Activated CD8-positive, alpha-beta T cell treated with anti-CD3 and anti-CD28 coated beads for 36 hours (primary cell): ENCODE results near the gene TTR. TPM values are rescaled to one million over a fixed set of nuclear protein-coding genes. Genes with fewer than 3 reads are reported as not detected.

Source experiments
- ATAC-seq: fragments of 200-7000 bp; cut with Tn5 transposase; one replicate; pipeline ENCODE4 v1.10.0; 2021; ENCODE audit warnings: mild to moderate bottlenecking, moderate library complexity
- CTCF ChIA-PET: fragments of 350-600 bp; sonication (Branson Sonifier 250); formaldehyde crosslinking; loops from one replicate; lab custom pipeline; 2021; ENCODE audit warnings: antibody characterized with exemption; lab: Charles Lee
- POLR2A ChIA-PET: fragments of 350-600 bp; sonication (Branson Sonifier 250); formaldehyde crosslinking; loops from one replicate; lab custom pipeline; 2021; ENCODE audit warnings: antibody characterized with exemption; lab: Charles Lee
- DNase-seq: peaks from one replicate; pipeline ENCODE4 v3.0.0-alpha.2; 2020
- H3K27ac Mint-ChIP-seq: one replicate; pipeline ENCODE4 v1.8.0; 2021; ENCODE audit warnings: mild to moderate bottlenecking, mixed read lengths
- H3K27me3 Mint-ChIP-seq: one replicate; pipeline ENCODE4 v1.8.0; 2021; ENCODE audit warnings: mixed read lengths
- H3K36me3 Mint-ChIP-seq: one replicate; pipeline ENCODE4 v1.8.0; 2021; ENCODE audit warnings: low read depth, mixed read lengths
- H3K4me1 Mint-ChIP-seq: one replicate; pipeline ENCODE4 v1.8.0; 2021; ENCODE audit warnings: low read depth, mixed read lengths
- H3K4me3 Mint-ChIP-seq: one replicate; pipeline ENCODE4 v1.8.0; 2021; ENCODE audit warnings: mild to moderate bottlenecking, moderate library complexity, mixed read lengths
- H3K9me3 Mint-ChIP-seq: one replicate; pipeline ENCODE4 v1.8.0; 2021; ENCODE audit warnings: mixed read lengths
- CTCF ChIP-seq: fragments of 200-600 bp; IDR thresholded peaks from one replicate; pipeline ENCODE4 v1.8.0; 2022; ENCODE audit warnings: antibody characterized with exemption, mild to moderate bottlenecking
- intact Hi-C: fragments of 100-400 bp; cut with micrococcal nuclease; formaldehyde crosslinking; loops from one replicate; pipeline ENCODE4 v1.10.0; 2022
- total RNA-seq, 2 experiments: library from RNA; stranded (reverse); gene quantifications; one replicate each; pipeline ENCODE4 v1.2.3, GENCODE V29; 2021

Gene TTR
- not detected for total RNA-seq

GRCh38 chr18:31591628-31592027 is at the start of gene TTR:
Gene TTR, plus strand, starts transcription at chr18:31591877. Its CDS starts 26 bp downstream, at chr18:31591903.
- Mint-ChIP-seq H3K9me3 (no peaks in the 10 kb centered on the region), H3K27me3 (peaks cover 1% of the 10 kb centered on the region), H3K27ac (no peak within 1 kb of the TSS), H3K36me3 (no peaks in the 10 kb centered on the region), H3K4me1 (no peaks in the 10 kb centered on the region), H3K4me3 (no peak within 1 kb of the TSS)
- DNase-seq (no peak), ATAC-seq (no peak)
- ChIA-PET CTCF (no interaction called here), POLR2A (no interaction called here)
- intact Hi-C loops: no loop called here
- no peak for TF ChIP-seq CTCF

- H3K4me3 Mint-ChIP-seq: no peak overlapping the region
- TF ChIP-seq CTCF: no peak
- H3K9me3 Mint-ChIP-seq: no peaks in the 10 kb centered on the region
- no peaks in the 10 kb centered on the region for H3K36me3 Mint-ChIP-seq
- intact Hi-C loops: no loop called here
- no peaks in the 10 kb centered on the region for H3K27me3 Mint-ChIP-seq
- ChIA-PET POLR2A (no interaction called here), CTCF (interaction anchor here (2.1 kb wide), 1 partner anchor 10 kb away, joined by 8 read pairs; no protein-coding TSS in a partner anchor)
- DNase-seq (no peak), ATAC-seq (no peak)
- no peaks in the 10 kb centered on the region for H3K4me1 Mint-ChIP-seq
- no peak overlapping the region for H3K27ac Mint-ChIP-seq
Observed at GRCh38 chr18:31546476-31546875, 45.2 kb upstream of the TTR start.

- H3K27ac Mint-ChIP-seq: no peak overlapping the region
- no peaks in the 10 kb centered on the region for H3K27me3 Mint-ChIP-seq
- H3K9me3 Mint-ChIP-seq: no peaks in the 10 kb centered on the region
- POLR2A ChIA-PET: no interaction called here
- H3K36me3 Mint-ChIP-seq: no peaks in the 10 kb centered on the region
- DNase-seq: no peak
- H3K4me1 Mint-ChIP-seq: no peaks in the 10 kb centered on the region
- TF ChIP-seq CTCF: no peak
- intact Hi-C loops: no loop called here
- no peak overlapping the region for H3K4me3 Mint-ChIP-seq
- ATAC-seq: no peak
- CTCF ChIA-PET: interaction anchor here (1.0 to 1.7 kb wide), 4 partner anchors 16 to 193 kb away, joined by 3 to 5 read pairs (median 4); no protein-coding TSS in a partner anchor
Observed at GRCh38 chr18:31548853-31549252, 42.8 kb upstream of the TTR start.

- Mint-ChIP-seq H3K27me3 (no peaks in the 10 kb centered on the region), H3K4me1 (no peaks in the 10 kb centered on the region), H3K27ac (no peak overlapping the region), H3K9me3 (no peaks in the 10 kb centered on the region), H3K4me3 (no peak overlapping the region), H3K36me3 (no peaks in the 10 kb centered on the region)
- no peak for TF ChIP-seq CTCF
- ATAC-seq: no peak
- intact Hi-C loops: no loop called here
- no peak for DNase-seq
- POLR2A ChIA-PET: no interaction called here
- CTCF ChIA-PET: interaction anchor here (1.0 to 1.3 kb wide), 3 partner anchors 15 to 192 kb away, joined by 3 to 4 read pairs (median 3); no protein-coding TSS in a partner anchor
Observed at GRCh38 chr18:31549416-31549815, 42.3 kb upstream of the TTR start.

- CTCF ChIA-PET: interaction anchor here (1.9 to 7.4 kb wide), 2 partner anchors 172 to 190 kb away, joined by 6 to 94 read pairs; no protein-coding TSS in a partner anchor
- H3K9me3 Mint-ChIP-seq: no peaks in the 10 kb centered on the region
- no peaks in the 10 kb centered on the region for H3K4me1 Mint-ChIP-seq
- intact Hi-C loops: no loop called here
- H3K27me3 Mint-ChIP-seq: peaks cover 3% of the 10 kb centered on the region
- POLR2A ChIA-PET: no interaction called here
- H3K27ac Mint-ChIP-seq: no peak overlapping the region
- ATAC-seq (no peak), DNase-seq (no peak)
- no peak for TF ChIP-seq CTCF
- H3K4me3 Mint-ChIP-seq: no peak overlapping the region
- H3K36me3 Mint-ChIP-seq: no peaks in the 10 kb centered on the region
Observed at GRCh38 chr18:31551883-31552282, 39.8 kb upstream of the TTR start.
